Ascending aorta (tissue), 2 donors: ENCODE measurements around the gene MARK1. TPM values are rescaled to one million over a fixed set of nuclear protein-coding genes. Genes with fewer than 3 reads are reported as not detected.

Experiments used
- DNase-seq, 2 donors: peaks; one replicate each; pipeline ENCODE4 v3.0.0-alpha.2; 2019; ENCODE audit warnings: low spot score in 2 of 2
- H3K27ac ChIP-seq, 2 donors: fragments of 200-600 bp; sonication (generic); one replicate each; pipeline ENCODE4 v1.5.1; 2016 to 2017; ENCODE audit warnings: mild to moderate bottlenecking in 1 of 2
- H3K27me3 ChIP-seq: fragments of 200-600 bp; sonication (generic); one replicate; pipeline ENCODE4 v1.5.1; 2017
- H3K36me3 ChIP-seq, 2 donors: fragments of 200-600 bp; sonication (generic); one replicate each; pipeline ENCODE4 v1.5.1; 2016
- H3K4me1 ChIP-seq, 2 donors: fragments of 200-600 bp; sonication (generic); one replicate each; pipeline ENCODE4 v1.5.1; 2016 to 2017; ENCODE audit warnings: mild to moderate bottlenecking in 1 of 2
- H3K4me3 ChIP-seq, 2 donors: fragments of 200-600 bp; sonication (generic); one replicate each; pipeline ENCODE4 v1.5.1; 2016 to 2017; ENCODE audit warnings: mild to moderate bottlenecking in 1 of 2
- H3K9me3 ChIP-seq, 2 donors: fragments of 200-600 bp; sonication (generic); one replicate each; pipeline ENCODE4 v1.5.1; 2016
- intact Hi-C: fragments of 100-400 bp; cut with DNase I; formaldehyde crosslinking; loops from one replicate; pipeline ENCODE4 v1.15.1; 2023
- total RNA-seq: library from RNA; depleted of rRNA; stranded (reverse); fragments of >200 nt; gene quantifications from one replicate; pipeline ENCODE4 v1.1.0, GENCODE V29; 2016
- TF ChIP-seq, protein P1 (sequence below), 3 experiments: fragments of 200-600 bp in 2 of 3; fragments of 450-650 bp in 1 of 3; sonication (generic) in 2 of 3; IDR thresholded peaks; one replicate each; pipeline ENCODE4 v1.5.1; 2016 to 2019; ENCODE audit warnings: antibody characterized with exemption in 3 of 3, mild to moderate bottlenecking in 1 of 3, moderate library complexity in 1 of 3

MARK1 gene
- total RNA-seq, 1 donor from 2014 or later, result 11.6 TPM

DNA sequence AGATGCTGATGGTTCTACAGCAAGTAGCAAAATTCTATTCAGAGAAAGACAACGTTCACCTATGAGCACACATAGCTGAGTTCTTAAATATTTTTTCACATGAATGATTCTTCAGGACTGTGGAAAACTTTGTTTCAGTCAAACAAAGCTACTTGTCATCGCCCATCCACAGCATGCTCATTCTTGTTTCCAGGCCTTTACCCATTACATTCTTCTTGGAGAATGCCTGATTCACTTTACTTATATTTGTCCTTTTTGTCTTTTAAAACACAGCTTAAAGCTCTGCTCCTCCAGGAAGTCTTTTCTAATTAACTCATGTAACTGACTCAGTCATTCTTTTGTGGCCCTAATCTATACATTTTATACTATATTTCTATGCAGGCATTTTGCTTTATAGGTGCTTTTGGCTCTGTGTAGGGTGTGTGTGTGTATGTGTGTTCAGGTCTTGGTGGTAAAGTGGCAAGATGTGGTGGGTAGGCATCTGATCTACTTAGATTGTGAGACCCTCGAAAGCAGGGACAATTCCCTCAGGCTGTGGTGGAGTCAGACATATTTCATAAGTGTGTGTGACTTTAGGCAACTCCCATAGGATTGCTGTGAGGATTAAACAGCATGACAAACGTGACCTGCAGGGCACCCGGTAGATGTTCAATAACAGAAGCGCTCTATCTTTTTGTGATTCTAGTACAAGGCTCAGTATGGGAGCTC is 11.8 kb upstream of the MARK1 start:
- no peak for DNase-seq
- H3K4me1 ChIP-seq, result no peaks in the 10 kb centered on the region
- TF ChIP-seq, protein P1, sequence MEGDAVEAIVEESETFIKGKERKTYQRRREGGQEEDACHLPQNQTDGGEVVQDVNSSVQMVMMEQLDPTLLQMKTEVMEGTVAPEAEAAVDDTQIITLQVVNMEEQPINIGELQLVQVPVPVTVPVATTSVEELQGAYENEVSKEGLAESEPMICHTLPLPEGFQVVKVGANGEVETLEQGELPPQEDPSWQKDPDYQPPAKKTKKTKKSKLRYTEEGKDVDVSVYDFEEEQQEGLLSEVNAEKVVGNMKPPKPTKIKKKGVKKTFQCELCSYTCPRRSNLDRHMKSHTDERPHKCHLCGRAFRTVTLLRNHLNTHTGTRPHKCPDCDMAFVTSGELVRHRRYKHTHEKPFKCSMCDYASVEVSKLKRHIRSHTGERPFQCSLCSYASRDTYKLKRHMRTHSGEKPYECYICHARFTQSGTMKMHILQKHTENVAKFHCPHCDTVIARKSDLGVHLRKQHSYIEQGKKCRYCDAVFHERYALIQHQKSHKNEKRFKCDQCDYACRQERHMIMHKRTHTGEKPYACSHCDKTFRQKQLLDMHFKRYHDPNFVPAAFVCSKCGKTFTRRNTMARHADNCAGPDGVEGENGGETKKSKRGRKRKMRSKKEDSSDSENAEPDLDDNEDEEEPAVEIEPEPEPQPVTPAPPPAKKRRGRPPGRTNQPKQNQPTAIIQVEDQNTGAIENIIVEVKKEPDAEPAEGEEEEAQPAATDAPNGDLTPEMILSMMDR (IDR thresholded peaks at IDR 0.05), result no peak

DNA sequence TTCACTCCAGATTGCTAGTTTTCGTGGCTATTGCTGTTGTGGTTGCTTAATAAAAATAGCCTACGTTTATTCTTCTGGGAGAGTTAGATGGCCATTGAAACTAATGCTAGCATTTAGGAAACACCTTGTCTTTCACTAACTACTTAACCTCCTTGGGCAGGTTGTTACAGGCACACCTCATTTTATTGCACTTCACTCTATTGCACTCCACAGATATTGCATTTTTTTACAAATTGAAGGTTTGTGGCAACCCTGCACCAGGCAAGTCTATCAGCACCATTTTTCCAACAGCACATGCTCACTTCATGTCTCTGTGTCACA is 11.3 kb upstream of the MARK1 start:
- Histone ChIP-seq H3K27ac (no peak overlapping the region), H3K36me3 (no peaks in the 10 kb centered on the region), H3K9me3 (no peaks in the 10 kb centered on the region), H3K27me3 (no peaks in the 10 kb centered on the region), H3K4me1 (no peaks in the 10 kb centered on the region), H3K4me3 (no peak overlapping the region)
- DNase-seq, result no peak
- intact Hi-C loops, result no loop called here
- TF ChIP-seq, protein P1 (IDR thresholded peaks at IDR 0.05), result no peak

More for the DNA sequence above, 11.8 kb upstream of the MARK1 start:
- no peaks in the 10 kb centered on the region for H3K9me3 ChIP-seq
- no peak overlapping the region for H3K27ac ChIP-seq
- no peak overlapping the region for H3K4me3 ChIP-seq
- no peaks in the 10 kb centered on the region for H3K36me3 ChIP-seq
- H3K27me3 ChIP-seq, result no peaks in the 10 kb centered on the region
- intact Hi-C loops, result no loop called here

DNA sequence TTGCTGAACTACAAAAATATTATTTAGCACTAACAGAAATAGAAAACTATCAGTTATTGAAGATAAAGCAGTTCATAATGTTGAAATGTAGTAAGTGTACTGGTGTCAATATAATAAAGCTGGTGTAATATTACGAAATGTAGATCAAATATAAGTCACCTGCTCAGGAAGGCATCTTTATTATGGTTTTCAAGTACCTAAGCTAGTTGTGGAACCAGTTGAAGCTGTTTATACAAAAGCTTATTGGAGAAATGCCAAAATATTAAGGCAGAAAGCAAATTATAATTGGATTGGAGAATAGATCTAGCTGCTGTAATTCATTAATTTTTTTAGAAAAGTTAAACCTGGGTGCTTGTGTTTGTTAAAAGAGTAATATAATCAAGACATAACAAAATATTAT is 6.2 kb upstream of the MARK1 start:
- Histone ChIP-seq H3K27me3 (no peaks in the 10 kb centered on the region), H3K36me3 (no peaks in the 10 kb centered on the region), H3K4me3 (no peak overlapping the region), H3K9me3 (no peaks in the 10 kb centered on the region), H3K27ac (no peak overlapping the region), H3K4me1 (no peaks in the 10 kb centered on the region)
- TF ChIP-seq, protein P1 (IDR thresholded peaks at IDR 0.05), result no peak
- no peak for DNase-seq
- intact Hi-C loops, result no loop called here

DNA sequence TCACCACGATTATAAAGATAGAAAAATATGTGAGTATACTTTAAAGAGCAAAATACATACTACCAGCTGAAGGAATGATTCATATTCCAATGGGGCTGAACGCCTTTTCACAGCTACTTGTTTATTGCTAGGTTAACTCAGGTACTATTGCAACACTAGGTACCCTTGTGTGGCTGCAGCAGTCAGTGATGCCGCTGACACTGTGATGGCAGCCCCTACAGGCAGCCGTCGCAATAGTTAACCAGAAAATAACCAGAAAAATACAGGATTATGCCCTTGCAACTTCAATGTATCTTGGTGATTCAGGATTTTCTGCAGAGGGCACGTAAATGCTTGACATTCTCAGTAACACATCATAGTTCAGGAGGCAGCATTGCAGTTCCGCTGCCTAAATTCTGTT is 1.6 kb upstream of the MARK1 start:
- no peaks in the 10 kb centered on the region for H3K4me1 ChIP-seq
- no peak for DNase-seq
- H3K36me3 ChIP-seq, result no peaks in the 10 kb centered on the region
- TF ChIP-seq, protein P1 (IDR thresholded peaks at IDR 0.05), result no peak
- H3K27ac ChIP-seq, result no peak overlapping the region
- H3K27me3 ChIP-seq, result no peaks in the 10 kb centered on the region
- intact Hi-C loops, result loop anchor here (5.0 kb wide), 3 partner anchors 206 to 256 kb away; no protein-coding TSS in a partner anchor
- no peak overlapping the region for H3K4me3 ChIP-seq
- H3K9me3 ChIP-seq, result no peaks in the 10 kb centered on the region

DNA sequence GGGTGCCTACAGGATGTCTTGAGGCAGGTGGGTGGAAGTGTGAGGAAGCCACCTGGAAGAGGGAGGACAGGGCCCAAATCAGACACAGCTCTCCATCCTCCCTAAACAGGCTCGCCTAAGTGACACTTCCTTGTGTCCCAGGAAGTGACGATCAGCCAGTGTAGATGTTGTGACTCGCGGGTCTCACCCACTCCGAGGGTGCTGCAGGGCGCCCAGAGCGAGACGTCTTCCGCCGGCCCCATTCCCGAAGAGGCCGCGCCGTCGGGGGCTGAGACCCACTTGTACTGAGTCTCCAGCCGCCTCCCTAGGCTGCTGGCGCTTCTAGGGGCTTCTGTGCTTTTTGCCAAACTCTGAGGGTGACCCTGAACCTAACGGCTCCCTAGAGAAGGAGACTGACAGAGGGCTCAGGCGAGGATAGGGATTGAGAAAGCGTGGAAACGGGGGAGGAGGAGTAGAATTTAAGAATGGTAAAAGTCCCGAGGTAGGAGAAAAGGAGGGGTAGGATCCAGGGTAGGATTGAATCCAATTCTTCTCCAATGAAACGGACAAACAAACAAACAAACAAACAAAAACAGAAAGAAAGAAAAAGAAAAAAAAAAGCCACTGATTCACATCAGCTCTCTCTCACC is 543 bp upstream of the MARK1 start:
- H3K27ac ChIP-seq, result peak overlapping the region; percentile 83 to 85
- peak overlapping the region; percentile 85 to 86 for H3K4me3 ChIP-seq
- H3K4me1 ChIP-seq, result no peaks in the 10 kb centered on the region
- no peaks in the 10 kb centered on the region for H3K27me3 ChIP-seq
- H3K36me3 ChIP-seq, result no peaks in the 10 kb centered on the region
- TF ChIP-seq, protein P1 (IDR thresholded peaks at IDR 0.05), result no peak
- DNase-seq, result peak in 1 of 2 donors; percentile 65
- no peaks in the 10 kb centered on the region for H3K9me3 ChIP-seq
- intact Hi-C loops, result loop anchor here (5.0 kb wide), 3 partner anchors 205 to 255 kb away; no protein-coding TSS in a partner anchor
